K562 (cell line): ENCODE measurements around the gene MTCL3.

Source experiments
- CBFB ChIP-seq: sonication (generic); formaldehyde crosslinking; IDR thresholded peaks from 2 replicates; pipeline ENCODE4 v1.4.0; 2020; ENCODE audit warnings: mild to moderate bottlenecking, missing genetic modification reagents
- CTCF ChIP-seq, 3 experiments: IDR thresholded peaks in 2 of 3; conservative IDR thresholded peaks in 1 of 3; 2 replicates each; pipeline ENCODE4 v1.5.1; 2011 to 2012; ENCODE audit warnings: low read length in 3 of 3, mild to moderate bottlenecking in 3 of 3, control low read depth in 2 of 3, improper control_type of control experiment in 1 of 3, inconsistent platforms in 1 of 3, low read depth in 1 of 3, mixed read lengths in 1 of 3, moderate library complexity in 1 of 3; ENCODE audit not compliant: insufficient read depth in 2 of 3
- FOXJ3 ChIP-seq: sonication (generic); formaldehyde crosslinking; IDR thresholded peaks from 2 replicates; pipeline ENCODE4 v1.4.0; 2020; ENCODE audit warnings: mild to moderate bottlenecking, missing genetic modification reagents
- FOXM1 ChIP-seq, 2 experiments: fragments of 450-650 bp in 1 of 2; sonication (generic) in 1 of 2; formaldehyde crosslinking in 1 of 2; IDR thresholded peaks; 2 replicates each; pipeline versions ENCODE4 v1.6.1 to v1.9.0; 2017 to 2022; ENCODE audit warnings: low read depth in 2 of 2, mild to moderate bottlenecking in 2 of 2, missing genetic modification reagents in 1 of 2, moderate library complexity in 1 of 2
- FOXO4 ChIP-seq: fragments of 450-650 bp; formaldehyde crosslinking; IDR thresholded peaks from 2 replicates; pipeline ENCODE4 v1.4.0; 2020; ENCODE audit warnings: mild to moderate bottlenecking, moderate library complexity
- RERE ChIP-seq: sonication (generic); formaldehyde crosslinking; IDR thresholded peaks from 2 replicates; pipeline ENCODE4 v1.8.0; 2023; ENCODE audit warnings: missing genetic modification reagents, mild to moderate bottlenecking, borderline replicate concordance
- SETDB1 ChIP-seq: IDR thresholded peaks from one replicate; pipeline ENCODE4 v1.6.1; 2012; ENCODE audit warnings: low read length, control low read depth, inconsistent platforms
- ZNF76 ChIP-seq: fragments of 250-450 bp; sonication (Bioruptor Pico); IDR thresholded peaks from 2 replicates; pipeline ENCODE4 v1.4.0; 2020; ENCODE audit warnings: mild to moderate bottlenecking, moderate library complexity, borderline replicate concordance
- ZNF785 ChIP-seq: fragments of 250-450 bp; sonication (Bioruptor Pico); IDR thresholded peaks from 2 replicates; pipeline ENCODE4 v1.4.0; 2020; ENCODE audit warnings: mild to moderate bottlenecking
- TF ChIP-seq, protein P1 (sequence below): fragments of 450-650 bp; IDR thresholded peaks from 2 replicates; pipeline ENCODE4 v1.6.1; 2016

- TF ChIP-seq CBFB: no peak
- TF ChIP-seq FOXM1 (IDR thresholded peaks at IDR 0.05; ENCODE audit: low read depth): no peak
- no peak for TF ChIP-seq FOXM1 (CRISPR knock-in tag; IDR thresholded peaks at IDR 0.05; ENCODE audit: low read depth)
- no peak for TF ChIP-seq SETDB1
- no peak for TF ChIP-seq ZNF785 (CRISPR knock-in tag)
- no peak for TF ChIP-seq ZNF76
- TF ChIP-seq, protein P1, sequence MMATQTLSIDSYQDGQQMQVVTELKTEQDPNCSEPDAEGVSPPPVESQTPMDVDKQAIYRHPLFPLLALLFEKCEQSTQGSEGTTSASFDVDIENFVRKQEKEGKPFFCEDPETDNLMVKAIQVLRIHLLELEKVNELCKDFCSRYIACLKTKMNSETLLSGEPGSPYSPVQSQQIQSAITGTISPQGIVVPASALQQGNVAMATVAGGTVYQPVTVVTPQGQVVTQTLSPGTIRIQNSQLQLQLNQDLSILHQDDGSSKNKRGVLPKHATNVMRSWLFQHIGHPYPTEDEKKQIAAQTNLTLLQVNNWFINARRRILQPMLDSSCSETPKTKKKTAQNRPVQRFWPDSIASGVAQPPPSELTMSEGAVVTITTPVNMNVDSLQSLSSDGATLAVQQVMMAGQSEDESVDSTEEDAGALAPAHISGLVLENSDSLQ: no peak
- no peak for TF ChIP-seq RERE (CRISPR knock-in tag)
- TF ChIP-seq FOXJ3 (CRISPR knock-in tag): no peak
- TF ChIP-seq CTCF (IDR thresholded peaks at IDR 0.05 in 2 of 3, conservative IDR thresholded peaks at IDR 0.05 in 1 of 3; ENCODE audit: insufficient read depth in 2 of 3, low read depth in 1 of 3, low read length in 3 of 3): no peak
- TF ChIP-seq FOXO4 (CRISPR knock-in tag): no peak
These were observed at the start of gene MTCL3 for GRCh38 chr6:127518710-127519468.
